AG04449 (cell line): ENCODE data around the gene TMEM17.
"Not testable (repeated sequence)": the region's sequence is repeated elsewhere in the genome, so short reads cannot be mapped to it uniquely, and the experiment has no call there.

Source experiments
- CTCF ChIA-PET: fragments of 350-600 bp; formaldehyde crosslinking; extraction: SDS; loops from one replicate; lab custom pipeline; 2021; ENCODE audit warnings: antibody characterized with exemption; lab: Yijun Ruan, JAX
- POLR2A ChIA-PET: fragments of 400-600, 350-600 bp; formaldehyde crosslinking; extraction: SDS; loops from one replicate; lab custom pipeline; 2020; ENCODE audit warnings: antibody characterized with exemption, inconsistent platforms; lab: Yijun Ruan, JAX
- DNase-seq: peaks from one replicate; pipeline ENCODE4 v3.0.0-alpha.2; 2010; ENCODE audit warnings: low read depth, low spot score
- H3K4me3 ChIP-seq: 2 replicates; pipeline ENCODE4 v1.5.1; 2011; ENCODE audit warnings: low read depth, mild to moderate bottlenecking, control low read depth, low read length
- CTCF ChIP-seq: IDR thresholded peaks from one replicate; pipeline ENCODE4 v1.5.1; 2011; ENCODE audit warnings: mild to moderate bottlenecking, moderate library complexity, low read length, control low read depth, inconsistent platforms; ENCODE audit not compliant: insufficient read depth; ENCODE audit errors: missing control alignments

The TMEM17 gene

DNA sequence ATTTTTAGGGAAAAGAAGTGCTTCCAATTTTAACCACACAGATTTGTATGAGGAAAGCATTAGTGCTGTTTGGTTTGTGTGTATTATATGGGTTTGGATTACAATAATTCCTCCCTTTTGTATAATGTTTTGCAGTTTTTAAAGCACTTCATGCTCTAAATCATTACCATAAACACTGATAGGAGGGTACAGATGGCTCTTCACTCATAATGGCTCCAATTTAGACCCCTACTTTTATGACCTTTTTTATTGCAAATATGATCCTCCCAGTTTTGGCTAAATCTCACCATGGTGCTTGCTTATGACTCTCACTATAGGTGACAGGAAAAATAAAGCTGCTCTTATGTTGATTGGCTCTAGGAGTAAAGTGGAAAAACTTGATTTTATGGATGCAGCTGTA, 23.8 kb upstream of the TMEM17 start:
- H3K4me3 ChIP-seq = no peak overlapping the region
- ChIA-PET CTCF (no interaction called here), POLR2A (no interaction called here)
- no peak for DNase-seq
- no peak for TF ChIP-seq CTCF

GRCh38 chr2:62527478-62528210, 21.6 kb upstream of the TMEM17 start:
- ChIA-PET POLR2A (no interaction called here), CTCF (interaction anchor here (1.0 to 1.7 kb wide), 2 partner anchors 11 to 70 kb away, joined by 4 to 6 read pairs; no protein-coding TSS in a partner anchor)
- no peak for DNase-seq
- no peak overlapping the region for H3K4me3 ChIP-seq
- TF ChIP-seq CTCF = no peak

- TF ChIP-seq CTCF = no peak
- no peak for DNase-seq
- no peak overlapping the region for H3K4me3 ChIP-seq
- ChIA-PET POLR2A (no interaction called here), CTCF (interaction anchor here (1.5 to 1.7 kb wide), 2 partner anchors 21 to 70 kb away, joined by 4 to 6 read pairs; partner anchors contain the start of gene TMEM17)
These were observed 20.8 kb upstream of the TMEM17 start for GRCh38 chr2:62526531-62527381.

DNA sequence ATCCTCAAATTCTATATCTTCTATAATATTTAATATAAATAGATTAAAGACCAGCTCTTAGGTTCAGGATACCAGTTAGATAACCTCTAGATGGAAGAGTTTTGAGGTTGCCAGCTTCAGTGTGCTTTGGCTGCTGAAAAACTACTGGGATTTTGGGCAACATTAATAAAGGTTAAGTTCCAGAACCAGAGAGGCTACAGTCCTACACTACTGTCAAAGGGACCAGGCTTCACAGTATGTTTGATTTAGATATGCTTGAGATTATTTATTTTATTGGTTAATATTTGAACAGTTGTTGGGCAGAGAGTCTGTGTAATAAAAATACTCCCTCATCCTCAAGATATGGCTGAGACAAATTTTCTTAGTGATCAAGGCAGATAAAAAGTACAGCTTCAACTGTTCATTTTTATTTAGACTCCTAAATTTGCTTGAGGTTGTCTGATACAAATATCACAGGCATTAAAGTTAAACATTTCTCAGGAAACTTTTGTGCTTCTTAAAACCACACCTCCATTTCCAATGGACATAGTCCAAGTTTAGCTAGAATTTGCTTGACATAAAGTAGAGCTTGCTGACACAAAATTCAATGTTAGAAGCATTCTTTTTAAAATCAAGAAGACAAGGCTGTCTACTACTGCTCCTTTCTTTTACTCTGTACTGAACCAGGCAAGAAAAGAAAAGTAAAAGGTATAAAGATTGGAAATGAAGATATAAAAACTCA, 19.7 kb upstream of the TMEM17 start:
- no peak for DNase-seq
- H3K4me3 ChIP-seq = no peak overlapping the region
- ChIA-PET CTCF (interaction anchor here (1.5 kb wide), 1 partner anchor 20 kb away, joined by 4 read pairs; the partner anchor contains the start of gene TMEM17), POLR2A (no interaction called here)
- TF ChIP-seq CTCF = no peak

DNA sequence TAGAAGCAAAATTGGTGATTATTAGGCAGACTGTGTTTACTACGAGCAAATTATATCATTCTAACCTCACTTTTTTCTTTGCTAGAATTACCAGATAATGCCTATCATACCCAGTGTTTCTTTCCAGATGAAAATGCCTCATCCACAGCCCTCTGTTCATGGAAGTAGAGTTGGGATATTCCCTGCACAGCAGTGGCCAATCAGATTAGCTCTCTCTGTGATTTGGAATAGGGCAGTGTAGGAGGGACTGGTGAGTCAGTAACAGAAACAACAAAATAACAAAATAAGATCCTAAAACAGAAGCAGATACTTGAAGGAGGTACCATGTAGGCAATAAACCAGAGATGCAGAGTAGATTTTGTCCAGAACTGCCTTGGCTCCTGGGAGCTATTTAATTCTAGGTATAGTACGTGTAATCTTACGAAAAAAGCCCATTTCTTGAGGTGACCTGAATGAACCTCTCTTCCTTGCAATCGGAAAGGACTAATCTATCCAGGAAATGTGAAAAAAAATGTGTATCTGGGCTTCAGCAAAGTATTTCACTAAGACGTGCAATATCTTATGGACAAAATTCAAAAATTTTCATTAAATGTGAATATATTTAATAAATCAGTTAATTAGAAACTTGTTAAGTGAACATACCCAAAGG, 18.4 kb upstream of the TMEM17 start:
- no peak for DNase-seq
- TF ChIP-seq CTCF = no peak
- POLR2A ChIA-PET = no interaction called here
- CTCF ChIA-PET = no interaction called here
- H3K4me3 ChIP-seq = no peak overlapping the region

GRCh38 chr2:62521061-62521460, 15.1 kb upstream of the TMEM17 start:
- CTCF ChIA-PET, POLR2A ChIA-PET, H3K4me3 ChIP-seq, DNase-seq: not testable (repeated sequence)
